Measurements from ENCODE around the gene STK10.

STK10 gene

GRCh38 chr5:172224996-172225395 is 37.0 kb upstream of the STK10 start:
- TF ChIP-seq CTCF (IDR thresholded peaks at IDR 0.05; ENCODE audit: insufficient read depth, low read depth, low read length, missing control alignments), result no peak
- no peak overlapping the region for H3K4me3 ChIP-seq (ENCODE audit: low read depth, low read length)
- peak; percentile 28 for DNase-seq (ENCODE audit: low read depth)

- peak; percentile 90 for DNase-seq (ENCODE audit: low read depth)
- H3K4me3 ChIP-seq (ENCODE audit: low read depth, low read length), result peak overlapping the region; percentile 18; the same call in 1 of the 2 replicates
Measured at GRCh38 chr5:172223901-172224873, 36.2 kb upstream of the STK10 start.

GRCh38 chr5:172219296-172219695 is 31.3 kb upstream of the STK10 start:
- no peak overlapping the region for H3K4me3 ChIP-seq (ENCODE audit: low read depth, low read length)
- DNase-seq (ENCODE audit: low read depth), result no peak
- TF ChIP-seq CTCF (IDR thresholded peaks at IDR 0.05; ENCODE audit: insufficient read depth, low read depth, low read length, missing control alignments), result no peak

More at GRCh38 chr5:172223901-172224873, 36.2 kb upstream of the STK10 start:
- no peak for TF ChIP-seq CTCF (IDR thresholded peaks at IDR 0.05; ENCODE audit: insufficient read depth, low read depth, low read length, missing control alignments)

GRCh38 chr5:172216345-172216744 is 28.3 kb upstream of the STK10 start:
- no peak overlapping the region for H3K4me3 ChIP-seq (ENCODE audit: low read depth, low read length)
- TF ChIP-seq CTCF (IDR thresholded peaks at IDR 0.05; ENCODE audit: insufficient read depth, low read depth, low read length, missing control alignments), result no peak
- no peak for DNase-seq (ENCODE audit: low read depth)

- no peak overlapping the region for H3K4me3 ChIP-seq (ENCODE audit: low read depth, low read length)
- no peak for DNase-seq (ENCODE audit: low read depth)
- TF ChIP-seq CTCF (IDR thresholded peaks at IDR 0.05; ENCODE audit: insufficient read depth, low read depth, low read length, missing control alignments), result no peak
Measured at GRCh38 chr5:172213126-172213525, 25.1 kb upstream of the STK10 start.

GRCh38 chr5:172211676-172212075 is 23.7 kb upstream of the STK10 start:
- no peak overlapping the region for H3K4me3 ChIP-seq (ENCODE audit: low read depth, low read length)
- TF ChIP-seq CTCF (IDR thresholded peaks at IDR 0.05; ENCODE audit: insufficient read depth, low read depth, low read length, missing control alignments), result no peak
- no peak for DNase-seq (ENCODE audit: low read depth)

All from GM12865 (cell line).